ENCODE data around the gene PI4KA. TPM values are rescaled to one million over a fixed set of nuclear protein-coding genes. Genes with fewer than 3 reads are reported as not detected.
"Not testable (repeated sequence)": the region's sequence is repeated elsewhere in the genome, so short reads cannot be mapped to it uniquely, and the experiment has no call there.

PI4KA gene
- total RNA-seq, 1 experiment from 2014 or later, result 54.3 TPM

- intact Hi-C loops (cut with micrococcal nuclease; ENCODE audit: unreplicated experiment), result no loop called here
- Histone ChIP-seq H3K27ac (ENCODE audit: low read length) (no peak overlapping the region), H3K4me1 (ENCODE audit: control insufficient read depth, insufficient read depth, low read length) (no peaks in the 10 kb centered on the region), H3K36me3 (ENCODE audit: control insufficient read depth, insufficient read depth, low read length) (no peaks in the 10 kb centered on the region), H3K4me3 (ENCODE audit: low read depth in 2 of 2, low read length in 2 of 2) (no peak overlapping the region), H3K9me3 (ENCODE audit: control insufficient read depth, insufficient read depth, low read depth, low read length) (no peaks in the 10 kb centered on the region), H3K27me3 (ENCODE audit: control insufficient read depth, insufficient read depth, low read length) (no peaks in the 10 kb centered on the region)
- no peak for ATAC-seq
- BruUV-seq (replicated peaks), result no TSS peak
- POLR2A ChIA-PET, result no interaction called here
- CTCF ChIA-PET, result no interaction called here
- no peak for DNase-seq (ENCODE audit: low read depth, low spot score)
- in situ Hi-C loops (cut with HindIII; ENCODE audit: low pct_unique_long_range_greater_than_20kb, low sequenced_read_pairs), result no loop called here
- TF ChIP-seq TCF7L2 (IDR thresholded peaks at IDR 0.05; ENCODE audit: low read depth, low read length) (no peak), SIN3A (IDR thresholded peaks at IDR 0.05; ENCODE audit: borderline replicate concordance, insufficient read depth, low read depth, low read length) (no peak), POLR2AphosphoS5 (IDR thresholded peaks at IDR 0.05; ENCODE audit: low read depth, low read length) (no peak), REST (IDR thresholded peaks at IDR 0.05; ENCODE audit: insufficient read depth in 1 of 2, low read depth in 2 of 2, low read length in 1 of 2) (no peak)
- TF ChIP-seq, protein P1, sequence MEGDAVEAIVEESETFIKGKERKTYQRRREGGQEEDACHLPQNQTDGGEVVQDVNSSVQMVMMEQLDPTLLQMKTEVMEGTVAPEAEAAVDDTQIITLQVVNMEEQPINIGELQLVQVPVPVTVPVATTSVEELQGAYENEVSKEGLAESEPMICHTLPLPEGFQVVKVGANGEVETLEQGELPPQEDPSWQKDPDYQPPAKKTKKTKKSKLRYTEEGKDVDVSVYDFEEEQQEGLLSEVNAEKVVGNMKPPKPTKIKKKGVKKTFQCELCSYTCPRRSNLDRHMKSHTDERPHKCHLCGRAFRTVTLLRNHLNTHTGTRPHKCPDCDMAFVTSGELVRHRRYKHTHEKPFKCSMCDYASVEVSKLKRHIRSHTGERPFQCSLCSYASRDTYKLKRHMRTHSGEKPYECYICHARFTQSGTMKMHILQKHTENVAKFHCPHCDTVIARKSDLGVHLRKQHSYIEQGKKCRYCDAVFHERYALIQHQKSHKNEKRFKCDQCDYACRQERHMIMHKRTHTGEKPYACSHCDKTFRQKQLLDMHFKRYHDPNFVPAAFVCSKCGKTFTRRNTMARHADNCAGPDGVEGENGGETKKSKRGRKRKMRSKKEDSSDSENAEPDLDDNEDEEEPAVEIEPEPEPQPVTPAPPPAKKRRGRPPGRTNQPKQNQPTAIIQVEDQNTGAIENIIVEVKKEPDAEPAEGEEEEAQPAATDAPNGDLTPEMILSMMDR (IDR thresholded peaks at IDR 0.05), result no peak
Measured at GRCh38 chr22:20839837-20840645, 18.6 kb downstream of the PI4KA start.

- CTCF ChIA-PET; in situ Hi-C loops (cut with HindIII; ENCODE audit: low pct_unique_long_range_greater_than_20kb, low sequenced_read_pairs); intact Hi-C loops (cut with micrococcal nuclease; ENCODE audit: unreplicated experiment); DNase-seq (ENCODE audit: low read depth, low spot score); H3K9me3 ChIP-seq (ENCODE audit: control insufficient read depth, insufficient read depth, low read depth, low read length); H3K36me3 ChIP-seq (ENCODE audit: control insufficient read depth, insufficient read depth, low read length); ATAC-seq; H3K27me3 ChIP-seq (ENCODE audit: control insufficient read depth, insufficient read depth, low read length); H3K4me3 ChIP-seq (ENCODE audit: low read depth in 2 of 2, low read length in 2 of 2); POLR2A ChIA-PET; BruUV-seq (replicated peaks); H3K27ac ChIP-seq (ENCODE audit: low read length); H3K4me1 ChIP-seq (ENCODE audit: control insufficient read depth, insufficient read depth, low read length): not testable (repeated sequence)
Measured at GRCh38 chr22:20839354-20839753, 19.3 kb downstream of the PI4KA start.
